Kidney (tissue), 14 donors: ENCODE data around the gene RAB11FIP3. TPM values are rescaled to one million over a fixed set of nuclear protein-coding genes. Genes with fewer than 3 reads are reported as not detected.

Experiments used
- DNase-seq, 5 donors: peaks; one replicate each; pipeline ENCODE4 v3.0.0-alpha.2; 2013 to 2020
- FAIRE-seq: peaks from 2 replicates; lab custom pipeline; 2012; peaks lifted over from hg19 to GRCh38; lab: Jason Lieb, UNC
- H3K27ac ChIP-seq, 2 donors: one replicate each; pipeline ENCODE4 v1.7.0; 2013; ENCODE audit warnings: low read depth in 2 of 2, low read length in 2 of 2, inconsistent platforms in 1 of 2
- H3K27me3 ChIP-seq: one replicate; pipeline ENCODE4 v1.7.1; 2013; ENCODE audit warnings: low read length, inconsistent platforms; ENCODE audit not compliant: control insufficient read depth, insufficient read depth
- H3K36me3 ChIP-seq, 3 donors: one replicate each; pipeline versions ENCODE4 v1.7.0 to v1.7.1; 2013; ENCODE audit warnings: low read length in 3 of 3, control low read depth in 1 of 3, inconsistent platforms in 1 of 3; ENCODE audit not compliant: insufficient read depth in 3 of 3, control insufficient read depth in 2 of 3
- H3K4me1 ChIP-seq, 3 donors: one replicate each; pipeline versions ENCODE4 v1.7.0 to v1.7.1; 2013; ENCODE audit warnings: low read length in 3 of 3, inconsistent platforms in 1 of 3, low read depth in 1 of 3; ENCODE audit not compliant: control insufficient read depth in 2 of 3, insufficient read depth in 2 of 3
- H3K4me3 ChIP-seq, 3 donors: one replicate each; pipeline versions ENCODE4 v1.7.0 to v1.8.1; 2013; ENCODE audit warnings: low read length in 3 of 3, control low read depth in 1 of 3, inconsistent platforms in 1 of 3
- H3K9ac ChIP-seq, 3 donors: one replicate each; pipeline versions ENCODE4 v1.7.0 to v1.7.1; 2013; ENCODE audit warnings: low read length in 3 of 3, control low read depth in 1 of 3, inconsistent platforms in 1 of 3
- H3K9me3 ChIP-seq, 3 donors: one replicate each; pipeline versions ENCODE4 v1.7.0 to v1.7.1; 2013; ENCODE audit warnings: low read length in 3 of 3, control low read depth in 1 of 3, inconsistent platforms in 1 of 3; ENCODE audit not compliant: control insufficient read depth in 2 of 3, insufficient read depth in 1 of 3
- CTCF ChIP-seq: IDR thresholded peaks from 3 replicates; pipeline ENCODE4 v1.5.1; 2012; ENCODE audit warnings: mild to moderate bottlenecking, moderate library complexity, borderline replicate concordance; ENCODE audit not compliant: insufficient read depth; ENCODE audit errors: extremely low read depth
- intact Hi-C: fragments of 100-400 bp; cut with DNase I; formaldehyde crosslinking; loops from one replicate; pipeline ENCODE4 v1.11.1; 2022
- polyA plus RNA-seq: library from polyadenylated mRNA; stranded (reverse); fragments of 350-450 nt; fragmentation: Illumina TruSeq; extraction: RNeasy Lipid Tissue Mini Kit (QIAGEN cat#74804); gene quantifications from one replicate; pipeline ENCODE4 v1.2.3, GENCODE V29; 2014; ENCODE audit warnings: low read depth, low replicate concordance; ENCODE audit not compliant: insufficient read depth
- total RNA-seq: library from RNA; stranded (reverse); fragmentation: NEBNext Ultra II Directional; extraction: Animal tissue kit (Norgen Biotek cat#: 25700); gene quantifications from one replicate; pipeline ENCODE4 v1.2.1, GENCODE V29; 2021
- donor health status: control.
- donor health status: control.
- donor health status: control.
- donor health status: control.
- donor health status: control.
- donor health status: DM: yes; HTN: yes; CAD: no.
- donor health status: Normal renal cell carcinoma (clear cell type).

RAB11FIP3 gene
- total and polyA plus RNA-seq, 2 donors from 2014 or later: 84.9 to 162 TPM

DNA sequence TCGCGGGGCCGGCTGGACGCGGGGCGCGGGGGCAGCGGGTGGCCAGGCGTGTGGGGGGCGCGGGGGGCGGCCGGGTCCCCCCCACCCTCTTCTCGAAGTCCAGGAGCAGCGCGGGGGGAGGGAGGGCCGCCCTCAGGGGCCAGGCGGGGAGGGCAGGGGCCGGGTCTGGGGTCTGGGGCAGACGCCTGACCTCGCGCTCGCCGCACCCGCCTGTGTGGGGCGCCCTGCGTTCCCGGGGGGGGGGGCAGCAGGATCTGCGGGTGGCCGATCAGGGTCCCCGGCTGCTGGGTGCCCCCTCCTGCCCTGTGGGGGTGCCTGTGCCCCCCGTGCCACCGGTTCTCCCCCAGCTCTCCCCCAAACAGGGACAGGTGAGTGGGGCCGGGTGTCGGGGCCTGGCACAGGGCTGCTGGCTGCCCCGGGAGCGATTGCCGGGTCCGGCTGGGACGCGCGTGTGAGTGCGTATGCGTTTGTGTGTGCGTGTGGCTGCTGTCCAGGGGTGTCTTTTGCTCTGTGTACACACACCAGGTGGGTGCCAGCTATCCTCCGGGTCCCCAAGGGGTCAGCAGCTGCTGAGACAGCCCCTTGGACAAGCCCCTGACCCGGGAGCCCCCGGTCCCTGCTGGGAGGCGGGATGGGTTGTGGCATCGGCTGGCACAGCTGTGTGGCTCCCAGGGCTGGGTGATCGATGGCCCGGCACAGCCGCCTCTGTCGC, 135.4 kb downstream of the RAB11FIP3 start:
- DNase-seq: no peak

GRCh38 chr16:561413-561794, 136.0 kb downstream of the RAB11FIP3 start:
- intact Hi-C loops: no loop called here
- TF ChIP-seq CTCF: no peak
- no peak overlapping the region for H3K4me3 ChIP-seq
- no peaks in the 10 kb centered on the region for H3K9me3 ChIP-seq
- no peak overlapping the region for H3K9ac ChIP-seq
- FAIRE-seq: no peak
- peaks cover 0 to 32% (median 3%) of the 10 kb centered on the region in 3 donors for H3K4me1 ChIP-seq
- H3K27me3 ChIP-seq: peaks cover 8% of the 10 kb centered on the region
- no peaks in the 10 kb centered on the region for H3K36me3 ChIP-seq
- peak overlapping the region in 1 of 2 donors; percentile 41 for H3K27ac ChIP-seq
- no peak for DNase-seq

More for the DNA sequence above, 135.4 kb downstream of the RAB11FIP3 start:
- Histone ChIP-seq H3K27me3 (peaks cover 8% of the 10 kb centered on the region), H3K36me3 (no peaks in the 10 kb centered on the region), H3K9me3 (no peaks in the 10 kb centered on the region), H3K27ac (no peak overlapping the region), H3K4me3 (no peak overlapping the region), H3K9ac (no peak overlapping the region), H3K4me1 (peaks cover 0 to 27% (median 3%) of the 10 kb centered on the region in 3 donors)
- intact Hi-C loops: no loop called here
- no peak for FAIRE-seq
- TF ChIP-seq CTCF: no peak

- Histone ChIP-seq H3K27ac (no peak overlapping the region), H3K4me1 (peaks cover 0 to 38% (median 3%) of the 10 kb centered on the region in 3 donors), H3K36me3 (no peaks in the 10 kb centered on the region), H3K9ac (no peak overlapping the region), H3K27me3 (peaks cover 8% of the 10 kb centered on the region), H3K4me3 (peak overlapping the region in 1 of 3 donors; percentile 45), H3K9me3 (no peaks in the 10 kb centered on the region)
- no peak for DNase-seq
- FAIRE-seq: no peak
- intact Hi-C loops: no loop called here
- no peak for TF ChIP-seq CTCF
Observed at GRCh38 chr16:561957-562938, 136.8 kb downstream of the RAB11FIP3 start.
